NK-92 treated with Interleukin-12 subunit alpha and Interleukin-12 subunit beta, amount 100 ng/mL, for 24 hours (cell line): Measurements from ENCODE around the gene AQP12A.
A peak's percentile ranks its signal among the peaks of the same experiment; 100 is the strongest.
"Not testable (repeated sequence)": the region's sequence is repeated elsewhere in the genome, so short reads cannot be mapped to it uniquely, and the experiment has no call there.

Experiments
- DNase-seq: peaks from one replicate; lab custom pipeline; 2025; lab: John Stamatoyannopoulos, UW

The AQP12A gene

GRCh38 chr2:240691631-240692420 is at the start of gene AQP12A:
Gene AQP12A, plus strand, starts transcription at chr2:240691866. Its CDS starts 48 bp downstream, at chr2:240691914.
- not testable (repeated sequence) for DNase-seq

GRCh38 chr2:240642061-240642805 is 49.4 kb upstream of the AQP12A start:
- no peak for DNase-seq

GRCh38 chr2:240642806-240643092 is 48.9 kb upstream of the AQP12A start:
- no peak for DNase-seq

DNA sequence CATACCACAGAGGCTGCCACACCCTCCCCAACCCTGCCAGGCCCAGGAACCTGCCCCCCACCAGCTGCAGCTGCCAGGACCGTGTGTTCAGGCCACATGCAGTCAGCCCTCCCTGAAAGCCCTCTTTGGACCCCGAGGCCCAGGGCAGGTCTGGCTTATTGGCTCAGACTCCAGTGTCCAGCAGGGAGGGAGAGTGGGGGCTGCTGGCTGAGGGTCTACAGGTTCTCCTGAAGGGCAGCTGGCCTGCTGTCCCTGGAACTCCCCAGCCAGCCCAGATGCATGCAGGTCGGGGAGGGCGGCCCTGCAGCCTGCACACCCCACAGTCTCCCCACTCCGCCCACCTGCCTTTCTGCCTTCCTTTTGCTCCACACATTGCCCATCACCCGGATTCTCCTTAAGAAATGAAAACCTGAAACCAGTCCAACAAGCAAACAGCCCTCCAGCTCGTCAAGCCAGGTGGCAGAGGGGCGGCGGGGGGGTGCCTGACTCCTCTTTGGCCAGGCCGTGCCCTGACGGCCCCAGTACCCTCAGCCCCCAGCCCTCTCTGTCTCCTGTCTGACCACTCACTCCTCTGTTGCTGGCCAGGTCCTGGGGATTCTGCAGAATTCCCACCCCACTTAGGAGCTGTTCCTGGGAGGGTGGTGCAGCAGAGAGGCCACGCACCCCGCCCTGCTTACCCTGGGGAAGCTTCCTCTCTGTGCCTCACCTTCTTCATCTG is 48.4 kb upstream of the AQP12A start:
- no peak for DNase-seq

DNA sequence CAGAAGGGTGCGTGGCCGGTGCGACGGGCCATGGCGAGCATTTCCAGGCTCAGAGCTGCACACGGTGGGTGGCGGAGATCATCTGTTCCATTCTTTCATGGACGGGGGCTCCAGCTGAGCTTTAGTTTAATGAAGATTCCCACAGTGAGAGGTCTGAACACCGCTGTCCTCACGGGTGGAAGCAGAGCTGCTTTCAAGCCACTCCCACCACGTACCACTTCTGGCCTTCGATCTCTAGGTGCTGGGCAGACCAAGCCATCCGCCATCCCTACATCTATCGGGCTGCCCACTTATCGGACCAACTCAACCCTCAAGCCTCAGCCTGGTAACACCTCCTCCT is 47.9 kb upstream of the AQP12A start:
- no peak for DNase-seq

- DNase-seq, result no peak
Measured at GRCh38 chr2:240644171-240644651, 47.5 kb upstream of the AQP12A start.

DNA sequence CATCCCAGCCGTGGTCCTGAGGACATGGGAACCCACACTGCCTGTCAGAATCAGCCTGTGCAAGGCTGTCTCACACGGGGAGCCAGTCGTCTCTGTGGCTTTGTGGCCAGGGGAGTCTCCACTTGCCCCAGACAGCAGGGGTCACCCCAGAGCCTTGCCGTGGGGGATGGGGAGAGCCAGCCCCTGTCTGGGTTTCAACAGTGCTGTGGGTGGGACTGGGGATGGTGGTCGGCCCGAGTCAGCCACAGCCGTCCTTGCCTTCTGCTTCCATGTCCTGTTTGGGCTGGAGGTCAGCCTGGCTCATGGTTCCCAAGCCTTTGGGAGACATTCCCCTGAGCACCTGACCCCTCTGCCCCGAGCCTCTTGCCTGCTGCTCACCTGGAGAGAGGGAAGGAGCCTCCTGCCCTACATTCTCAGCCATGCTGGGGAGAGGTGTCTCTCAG is 46.8 kb upstream of the AQP12A start:
- DNase-seq, result no peak

GRCh38 chr2:240645346-240645745 is 46.3 kb upstream of the AQP12A start:
- no peak for DNase-seq

GRCh38 chr2:240645801-240646175 is 45.9 kb upstream of the AQP12A start:
- no peak for DNase-seq

- DNase-seq, result no peak
Measured at GRCh38 chr2:240646176-240646899, 45.3 kb upstream of the AQP12A start.

- DNase-seq, result no peak
Measured at GRCh38 chr2:240646900-240647502, 44.7 kb upstream of the AQP12A start.

- no peak for DNase-seq
Measured at GRCh38 chr2:240647503-240648154, 44.0 kb upstream of the AQP12A start.

DNA sequence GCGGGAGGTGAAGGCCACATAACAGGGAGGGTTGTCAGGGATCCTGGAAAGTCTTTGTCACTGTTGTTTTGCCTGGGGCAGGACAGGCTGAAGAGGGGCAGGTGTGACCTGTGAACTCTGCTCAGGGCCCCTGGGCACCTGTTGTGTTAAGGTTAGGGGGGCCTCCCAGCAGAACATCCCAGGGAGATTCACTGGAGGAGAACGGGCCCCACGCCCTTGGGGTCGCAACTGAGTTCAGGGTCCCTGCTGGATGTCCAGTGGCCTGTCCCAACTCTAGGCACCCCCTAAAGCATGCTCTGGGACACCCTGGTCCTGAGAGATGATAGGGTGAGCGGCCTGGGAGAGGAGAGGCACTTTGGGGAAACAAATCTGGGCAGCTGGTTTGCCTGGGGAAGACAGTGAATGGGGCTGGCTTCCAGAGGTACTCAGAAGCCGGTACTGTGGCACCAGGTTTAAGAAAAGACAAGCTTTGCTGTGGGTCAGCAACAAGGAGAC is 43.5 kb upstream of the AQP12A start:
- no peak for DNase-seq

DNA sequence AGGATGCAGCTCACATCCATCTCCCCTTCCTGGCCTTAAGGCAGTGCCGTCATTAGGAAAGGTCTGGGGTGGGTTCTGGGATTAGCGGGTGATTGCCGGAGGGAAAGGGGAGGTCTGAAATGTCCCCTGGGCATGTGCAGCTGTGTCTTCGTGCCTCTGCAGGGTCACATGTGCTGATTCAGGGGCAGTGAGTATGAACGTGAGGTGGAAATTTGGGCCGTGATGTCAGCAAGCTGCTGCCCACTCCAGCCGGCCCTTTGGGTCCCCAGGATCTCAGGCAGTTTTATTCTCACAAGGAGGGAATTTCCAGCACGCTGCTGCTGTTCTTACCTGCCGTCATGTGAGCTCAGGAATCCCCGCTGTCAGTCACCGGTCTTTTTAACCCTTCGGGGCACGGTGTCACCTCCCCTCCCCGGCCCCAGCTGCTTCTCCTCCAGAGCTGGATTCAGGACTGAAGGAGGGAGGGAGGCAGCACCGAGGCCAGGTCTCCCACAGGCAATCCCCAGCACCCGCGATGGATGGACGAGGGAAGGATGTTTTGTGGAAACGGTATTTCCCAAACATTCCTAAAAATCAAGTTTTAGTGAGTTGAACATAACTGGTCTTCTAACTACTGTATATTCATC is 42.9 kb upstream of the AQP12A start:
- no peak for DNase-seq

- DNase-seq, result no peak
Measured at GRCh38 chr2:240649331-240649730, 42.3 kb upstream of the AQP12A start.

DNA sequence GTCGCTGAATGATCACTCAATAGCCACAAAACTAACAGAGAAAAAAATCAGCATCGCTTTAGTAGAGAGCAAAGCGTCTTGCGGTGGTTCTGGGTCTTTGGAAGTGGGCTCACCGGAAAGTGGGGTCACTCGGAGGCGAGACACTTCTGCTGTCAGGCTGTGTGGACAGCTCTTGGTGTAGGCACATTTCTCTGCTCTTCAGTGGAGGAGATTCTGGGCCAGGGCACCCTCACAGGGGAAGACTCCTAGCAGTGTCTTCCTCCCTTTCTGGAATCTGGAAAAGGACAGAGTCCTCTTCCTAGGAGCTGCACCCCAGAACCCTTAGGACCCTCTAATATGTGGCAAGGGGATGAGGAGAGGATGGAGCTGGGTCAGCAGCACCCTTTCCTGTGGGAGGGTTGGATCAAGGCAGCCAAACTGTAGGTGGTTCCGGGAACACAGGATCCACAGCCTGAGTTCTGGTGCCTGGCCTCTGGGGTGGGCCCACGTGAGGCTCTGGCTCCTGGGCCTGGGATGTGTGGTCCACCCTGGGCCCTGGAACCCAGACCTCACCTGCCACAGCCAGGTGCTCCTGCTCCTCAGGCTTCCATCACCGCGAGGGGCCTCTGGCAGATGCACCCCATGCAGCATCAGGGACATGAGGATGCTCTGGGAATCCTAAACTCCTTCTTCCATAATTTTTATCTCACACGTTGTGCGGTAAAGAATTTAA is 41.3 kb upstream of the AQP12A start:
- DNase-seq, result no peak

DNA sequence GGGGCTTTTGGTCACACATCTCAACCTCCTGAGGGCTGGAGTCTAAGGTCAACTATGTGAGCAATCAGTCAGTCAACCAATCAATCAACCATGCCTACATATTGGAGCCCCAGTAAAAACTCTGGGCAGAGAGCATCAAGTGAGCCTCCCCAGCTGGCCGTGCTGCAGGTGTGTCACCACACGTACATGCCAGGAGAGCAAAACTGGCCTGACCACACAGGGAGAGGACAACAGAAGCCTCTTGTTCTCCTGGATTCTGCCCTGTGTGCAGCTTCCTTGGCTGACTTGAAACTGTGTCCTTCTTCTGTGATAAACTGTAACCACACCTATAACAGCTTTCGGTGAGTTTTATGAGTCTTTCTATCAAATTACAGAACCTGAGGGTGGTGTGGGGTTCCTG is 40.5 kb upstream of the AQP12A start:
- no peak for DNase-seq

- peak; percentile 41 for DNase-seq
Measured at GRCh38 chr2:240655931-240656886, 35.5 kb upstream of the AQP12A start.

GRCh38 chr2:240659883-240660282 is 31.8 kb upstream of the AQP12A start:
- DNase-seq, result not testable (repeated sequence)
